HL-60 (cell line): ENCODE data around the gene SETBP1.

Experiments
- GABPA ChIP-seq: IDR thresholded peaks from 2 replicates; pipeline ENCODE4 v1.6.1; 2012; ENCODE audit warnings: low read depth
- POLR2AphosphoS5 ChIP-seq: IDR thresholded peaks from 2 replicates; pipeline ENCODE4 v1.6.1; 2012; ENCODE audit warnings: low read depth
- SPI1 ChIP-seq: IDR thresholded peaks from 2 replicates; pipeline ENCODE4 v1.6.1; 2012; ENCODE audit warnings: low read depth, mild to moderate bottlenecking, borderline replicate concordance
- TF ChIP-seq, protein P1 (sequence below): IDR thresholded peaks from one replicate; pipeline ENCODE4 v1.5.1; 2011; ENCODE audit warnings: low read length, control low read depth, inconsistent platforms; ENCODE audit not compliant: insufficient read depth
- TF ChIP-seq, protein P2 (sequence below): IDR thresholded peaks from 2 replicates; pipeline ENCODE4 v1.6.1; 2012; ENCODE audit warnings: low read depth; ENCODE audit not compliant: insufficient replicate concordance

DNA sequence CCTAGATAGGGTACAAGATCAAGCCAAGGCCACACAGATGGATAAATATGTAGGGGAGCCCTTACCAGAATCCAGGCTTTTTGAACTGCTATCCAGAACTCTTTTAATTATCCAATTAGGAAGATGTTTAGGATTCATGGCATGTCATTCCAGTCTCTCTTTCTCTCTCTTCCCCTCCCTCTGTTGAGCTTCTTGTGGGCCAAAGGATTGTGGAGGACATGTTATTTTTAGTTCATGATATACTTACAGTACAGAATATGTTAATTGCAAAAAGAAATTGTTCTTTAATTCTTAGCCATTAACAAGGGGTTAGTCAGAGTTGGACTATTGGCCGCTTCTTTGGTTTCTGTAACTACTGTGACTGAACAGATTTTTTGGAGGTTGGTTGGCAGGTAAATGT is 113.0 kb downstream of the SETBP1 start:
- TF ChIP-seq, protein P1, sequence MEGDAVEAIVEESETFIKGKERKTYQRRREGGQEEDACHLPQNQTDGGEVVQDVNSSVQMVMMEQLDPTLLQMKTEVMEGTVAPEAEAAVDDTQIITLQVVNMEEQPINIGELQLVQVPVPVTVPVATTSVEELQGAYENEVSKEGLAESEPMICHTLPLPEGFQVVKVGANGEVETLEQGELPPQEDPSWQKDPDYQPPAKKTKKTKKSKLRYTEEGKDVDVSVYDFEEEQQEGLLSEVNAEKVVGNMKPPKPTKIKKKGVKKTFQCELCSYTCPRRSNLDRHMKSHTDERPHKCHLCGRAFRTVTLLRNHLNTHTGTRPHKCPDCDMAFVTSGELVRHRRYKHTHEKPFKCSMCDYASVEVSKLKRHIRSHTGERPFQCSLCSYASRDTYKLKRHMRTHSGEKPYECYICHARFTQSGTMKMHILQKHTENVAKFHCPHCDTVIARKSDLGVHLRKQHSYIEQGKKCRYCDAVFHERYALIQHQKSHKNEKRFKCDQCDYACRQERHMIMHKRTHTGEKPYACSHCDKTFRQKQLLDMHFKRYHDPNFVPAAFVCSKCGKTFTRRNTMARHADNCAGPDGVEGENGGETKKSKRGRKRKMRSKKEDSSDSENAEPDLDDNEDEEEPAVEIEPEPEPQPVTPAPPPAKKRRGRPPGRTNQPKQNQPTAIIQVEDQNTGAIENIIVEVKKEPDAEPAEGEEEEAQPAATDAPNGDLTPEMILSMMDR, result no peak
- TF ChIP-seq, protein P2, sequence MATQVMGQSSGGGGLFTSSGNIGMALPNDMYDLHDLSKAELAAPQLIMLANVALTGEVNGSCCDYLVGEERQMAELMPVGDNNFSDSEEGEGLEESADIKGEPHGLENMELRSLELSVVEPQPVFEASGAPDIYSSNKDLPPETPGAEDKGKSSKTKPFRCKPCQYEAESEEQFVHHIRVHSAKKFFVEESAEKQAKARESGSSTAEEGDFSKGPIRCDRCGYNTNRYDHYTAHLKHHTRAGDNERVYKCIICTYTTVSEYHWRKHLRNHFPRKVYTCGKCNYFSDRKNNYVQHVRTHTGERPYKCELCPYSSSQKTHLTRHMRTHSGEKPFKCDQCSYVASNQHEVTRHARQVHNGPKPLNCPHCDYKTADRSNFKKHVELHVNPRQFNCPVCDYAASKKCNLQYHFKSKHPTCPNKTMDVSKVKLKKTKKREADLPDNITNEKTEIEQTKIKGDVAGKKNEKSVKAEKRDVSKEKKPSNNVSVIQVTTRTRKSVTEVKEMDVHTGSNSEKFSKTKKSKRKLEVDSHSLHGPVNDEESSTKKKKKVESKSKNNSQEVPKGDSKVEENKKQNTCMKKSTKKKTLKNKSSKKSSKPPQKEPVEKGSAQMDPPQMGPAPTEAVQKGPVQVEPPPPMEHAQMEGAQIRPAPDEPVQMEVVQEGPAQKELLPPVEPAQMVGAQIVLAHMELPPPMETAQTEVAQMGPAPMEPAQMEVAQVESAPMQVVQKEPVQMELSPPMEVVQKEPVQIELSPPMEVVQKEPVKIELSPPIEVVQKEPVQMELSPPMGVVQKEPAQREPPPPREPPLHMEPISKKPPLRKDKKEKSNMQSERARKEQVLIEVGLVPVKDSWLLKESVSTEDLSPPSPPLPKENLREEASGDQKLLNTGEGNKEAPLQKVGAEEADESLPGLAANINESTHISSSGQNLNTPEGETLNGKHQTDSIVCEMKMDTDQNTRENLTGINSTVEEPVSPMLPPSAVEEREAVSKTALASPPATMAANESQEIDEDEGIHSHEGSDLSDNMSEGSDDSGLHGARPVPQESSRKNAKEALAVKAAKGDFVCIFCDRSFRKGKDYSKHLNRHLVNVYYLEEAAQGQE, result no peak
- TF ChIP-seq POLR2AphosphoS5 (no peak), GABPA (no peak), SPI1 (no peak)
